ENCODE results near the gene ADAMTS5. TPM values are rescaled to one million over a fixed set of nuclear protein-coding genes. Genes with fewer than 3 reads are reported as not detected.

ADAMTS5 gene
- total and polyA plus RNA-seq, 9 of the 15 experiments (the other 6 are each of a cell fraction or from before 2014, with no cell fraction given): not detected

DNA sequence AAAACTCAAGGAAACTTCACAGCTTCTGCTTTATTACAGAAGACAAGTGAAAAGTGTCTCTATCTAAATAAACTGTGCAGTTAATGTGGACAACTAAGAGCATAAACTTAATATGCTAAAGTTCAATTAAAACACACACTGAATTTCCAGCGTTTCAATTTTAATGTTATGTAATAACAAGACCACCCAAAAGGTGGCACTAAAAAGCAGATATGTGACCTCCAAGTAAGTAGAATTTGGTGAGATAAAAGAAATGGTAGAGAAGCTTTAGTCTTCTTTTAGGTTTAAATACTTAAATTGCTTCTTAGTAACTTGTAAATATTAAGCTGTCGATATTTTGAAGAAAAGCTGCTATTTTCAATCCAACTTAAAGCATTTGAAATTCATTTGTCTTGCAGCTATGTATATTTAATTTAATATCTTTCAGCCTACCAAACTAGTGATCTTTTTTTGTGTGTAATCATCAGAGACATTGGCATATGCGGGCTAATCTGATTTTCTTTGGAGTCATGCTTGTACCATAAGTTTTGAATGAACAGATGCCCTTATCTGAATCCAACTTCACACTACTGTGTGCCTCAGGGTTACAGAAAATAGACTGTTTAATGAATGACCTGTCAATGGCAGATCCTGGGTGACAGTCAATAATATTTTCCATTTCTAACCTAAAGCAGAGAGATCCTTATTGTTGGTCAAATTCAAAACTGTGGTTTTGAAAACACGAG is 85.2 kb downstream of the ADAMTS5 start:
- Histone ChIP-seq H3K4me1 (replicated peaks in 1 of 2; ENCODE audit: control insufficient read depth in 2 of 2, insufficient read depth in 2 of 2, low read length in 2 of 2) (no peaks in the 10 kb centered on the region), H3K9me1 (ENCODE audit: control insufficient read depth, insufficient read depth, low read length) (no peaks in the 10 kb centered on the region), H3K9me3 (replicated peaks; ENCODE audit: control insufficient read depth, insufficient read depth, low read depth, low read length) (0 out of 2 replicates have a peak, but pooled peaks cover 2% of the 10 kb centered on the region), H3K36me3 (ENCODE audit: control insufficient read depth, insufficient read depth, low read length) (no peaks in the 10 kb centered on the region), H3K79me2 (ENCODE audit: control insufficient read depth, insufficient read depth, low read length) (no peaks in the 10 kb centered on the region), H2AFZ (ENCODE audit: low read depth, low read length) (no peak overlapping the region), H3K4me2 (ENCODE audit: insufficient read depth, low read length) (no peak overlapping the region), H3K27ac (ENCODE audit: extremely low read depth, low read depth, low read length) (no peak overlapping the region), H4K20me1 (replicated peaks; ENCODE audit: control insufficient read depth, insufficient read depth, low read length) (no peaks in the 10 kb centered on the region), H3K9ac (ENCODE audit: insufficient read depth in 1 of 2, low read depth in 2 of 2, low read length in 2 of 2) (no peak overlapping the region), H3K4me3 (no peak overlapping the region), H3K27me3 (ENCODE audit: control insufficient read depth in 2 of 2, insufficient read depth in 2 of 2, low read length in 2 of 2) (no peaks in the 10 kb centered on the region)
- in situ Hi-C loops (cut with MboI) (no loop called here), intact Hi-C loops (cut with micrococcal nuclease) (no loop called here)
- ChIA-PET POLR2A (no interaction called here), CTCF (ENCODE audit: low intra/inter-chr PET ratio) (no interaction called here)
- FAIRE-seq (no peak), ATAC-seq (no peak), DNase-seq (ENCODE audit: extremely low read depth in 1 of 4, low spot score in 3 of 4) (no peak)
- BruUV-seq (replicated peaks): no TSS peak
- 2% methylated on average over 4 of the region's 4 CpGs for WGBS (ENCODE audit: insufficient coverage, low coverage, missing lambda C conversion rate)
- TF ChIP-seq, protein P1, sequence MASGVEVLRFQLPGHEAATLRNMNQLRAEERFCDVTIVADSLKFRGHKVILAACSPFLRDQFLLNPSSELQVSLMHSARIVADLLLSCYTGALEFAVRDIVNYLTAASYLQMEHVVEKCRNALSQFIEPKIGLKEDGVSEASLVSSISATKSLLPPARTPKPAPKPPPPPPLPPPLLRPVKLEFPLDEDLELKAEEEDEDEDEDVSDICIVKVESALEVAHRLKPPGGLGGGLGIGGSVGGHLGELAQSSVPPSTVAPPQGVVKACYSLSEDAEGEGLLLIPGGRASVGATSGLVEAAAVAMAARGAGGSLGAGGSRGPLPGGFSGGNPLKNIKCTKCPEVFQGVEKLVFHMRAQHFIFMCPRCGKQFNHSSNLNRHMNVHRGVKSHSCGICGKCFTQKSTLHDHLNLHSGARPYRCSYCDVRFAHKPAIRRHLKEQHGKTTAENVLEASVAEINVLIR (CRISPR knock-in tag; IDR thresholded peaks at IDR 0.05): no peak
- TF ChIP-seq GATAD2B (IDR thresholded peaks at IDR 0.05; ENCODE audit: borderline replicate concordance) (no peak), DMBX1 (CRISPR knock-in tag; IDR thresholded peaks at IDR 0.05; ENCODE audit: borderline replicate concordance) (no peak), CTCF (IDR thresholded peaks at IDR 0.05 in 2 of 3, conservative IDR thresholded peaks at IDR 0.05 in 1 of 3; ENCODE audit: insufficient read depth in 2 of 3, low read depth in 1 of 3, low read length in 3 of 3) (peak in 1 of 3 experiments; percentile 13; a peak in 1 of 6 replicates)

Measured in K562 (cell line).